HG03432 (cell line): ENCODE measurements around the gene ARHGAP23.
"Not testable (repeated sequence)": the region's sequence is repeated elsewhere in the genome, so short reads cannot be mapped to it uniquely, and the experiment has no call there.

Experiments
- ATAC-seq: cut with Tn5 transposase; IDR thresholded peaks from one replicate; pipeline ENCODE4 v1.9.1; 2021; ENCODE audit warnings: mild to moderate bottlenecking, moderate library complexity; ENCODE audit not compliant: unreplicated experiment

Gene ARHGAP23

GRCh38 chr17:38421871-38422827 lies 6.1 kb upstream of the ARHGAP23 start:
- ATAC-seq: no peak

- no peak for ATAC-seq
These were observed 3.8 kb upstream of the ARHGAP23 start for GRCh38 chr17:38424297-38424972.

DNA sequence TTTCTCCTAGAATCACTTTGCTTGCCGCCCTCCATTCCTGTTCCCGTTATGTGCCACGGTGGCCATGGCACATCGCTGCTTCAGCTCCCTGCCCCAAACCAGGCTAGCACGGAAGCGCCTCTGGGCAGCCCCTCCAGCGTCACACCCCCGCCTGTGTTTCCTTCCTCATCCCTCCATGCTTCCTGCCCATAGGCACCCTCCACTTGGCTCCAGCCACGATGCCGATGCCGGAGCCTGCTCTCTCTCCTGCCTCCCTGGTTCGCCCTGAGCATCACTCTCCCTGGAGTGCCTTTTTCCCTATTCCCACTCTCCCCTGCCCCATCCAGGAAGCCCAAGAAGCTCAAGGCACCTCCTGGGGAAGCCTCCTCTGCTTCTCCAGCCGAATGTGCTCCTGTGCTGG lies 3.2 kb upstream of the ARHGAP23 start:
- no peak for ATAC-seq

DNA sequence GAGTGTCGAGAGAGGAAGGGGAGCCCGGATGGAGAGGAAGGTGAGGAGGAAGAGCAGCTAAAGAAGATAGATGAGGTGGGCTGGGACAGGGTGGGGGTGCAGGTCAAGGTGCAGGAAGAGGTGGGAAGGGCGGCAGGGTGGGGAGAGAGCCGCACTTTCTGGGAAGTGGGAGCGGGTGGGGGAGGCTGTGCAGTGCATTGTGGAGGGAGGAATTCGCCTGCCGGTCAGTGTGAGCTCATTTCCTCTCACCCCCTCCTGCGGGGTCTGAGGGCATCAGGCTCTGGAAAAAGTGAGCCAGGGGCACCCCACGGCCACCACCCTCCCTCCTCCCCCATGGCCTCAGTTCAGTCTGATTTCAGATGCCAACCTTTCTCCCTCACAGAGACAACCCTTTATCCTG lies 2.5 kb upstream of the ARHGAP23 start:
- ATAC-seq: no peak

- ATAC-seq: no peak
These were observed 1.8 kb upstream of the ARHGAP23 start for GRCh38 chr17:38426441-38426840.

DNA sequence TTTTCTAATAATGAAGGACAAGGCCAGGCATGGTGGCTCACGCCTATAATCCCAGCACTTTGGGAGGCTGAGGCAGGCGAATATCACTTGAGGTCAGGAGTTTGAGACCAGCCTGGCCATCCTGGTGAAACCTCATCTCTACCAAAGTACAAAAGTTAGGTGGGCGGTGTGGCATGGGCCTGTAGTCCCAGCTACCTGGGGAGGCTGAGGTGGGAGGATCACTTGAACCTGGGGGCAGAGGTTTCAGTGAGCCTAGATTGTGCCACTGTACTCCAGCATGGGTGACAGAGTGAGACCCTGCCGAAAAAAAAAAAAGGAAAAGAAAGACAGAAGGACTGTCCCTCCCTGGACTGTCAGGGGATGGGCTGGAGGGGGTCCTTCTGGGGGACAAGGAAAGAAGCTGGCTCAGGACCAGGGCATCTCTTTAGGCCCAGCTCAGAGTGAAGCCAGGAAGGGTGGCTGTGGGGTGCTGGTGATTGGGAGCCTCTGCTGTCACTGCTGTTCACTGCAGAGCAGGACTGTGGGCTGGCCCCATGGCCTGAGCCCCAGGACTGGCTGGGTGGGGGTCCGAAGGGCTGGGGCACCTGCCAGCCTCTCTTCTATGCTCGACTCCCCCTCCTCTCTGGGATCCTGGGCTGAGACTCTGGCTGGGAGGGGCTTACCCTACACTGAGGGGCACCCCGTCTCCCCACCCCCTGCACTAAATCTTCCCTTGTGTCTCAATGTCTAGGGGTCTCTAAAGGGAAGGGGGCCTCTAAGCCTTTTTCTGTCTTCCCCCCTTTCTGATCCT lies 909 bp upstream of the ARHGAP23 start:
- ATAC-seq: no peak

DNA sequence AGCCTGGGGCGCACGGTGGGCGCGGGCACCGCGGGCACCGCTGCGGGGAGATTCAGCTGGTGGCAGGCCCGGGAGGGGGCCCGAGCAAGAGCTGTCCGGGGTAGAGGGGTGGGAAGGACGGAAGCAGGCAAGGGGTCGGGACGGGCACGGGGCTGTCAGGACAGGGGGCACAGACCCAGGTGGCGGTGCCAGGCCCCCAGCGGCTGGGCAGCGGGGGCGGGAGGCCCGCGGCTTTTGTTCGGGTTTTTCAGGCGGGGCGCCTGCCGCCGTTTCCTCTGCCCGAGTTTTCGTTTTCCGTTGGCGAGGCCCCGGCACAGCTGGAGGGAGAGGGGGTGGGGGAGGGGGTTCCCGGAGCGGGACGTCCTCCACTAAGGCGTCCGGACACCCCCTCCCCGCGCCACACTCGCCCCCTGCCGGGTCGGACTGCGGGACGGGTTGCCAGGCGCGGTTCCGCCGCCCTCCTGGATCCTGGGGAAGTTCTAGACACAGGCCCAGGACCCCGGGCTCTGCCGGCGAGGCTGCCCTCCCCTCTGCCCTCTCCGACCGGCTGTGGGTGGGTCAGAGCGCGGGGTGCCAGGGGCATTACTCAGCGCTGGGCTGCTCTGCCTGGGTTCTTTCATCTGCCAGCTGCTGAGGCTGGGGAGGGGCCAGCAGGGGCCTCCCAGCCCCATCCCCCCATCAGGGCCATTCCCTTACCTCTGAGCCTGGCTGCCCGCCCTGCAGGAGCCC lies 543 bp downstream of the ARHGAP23 start:
- ATAC-seq: peak; percentile 21

DNA sequence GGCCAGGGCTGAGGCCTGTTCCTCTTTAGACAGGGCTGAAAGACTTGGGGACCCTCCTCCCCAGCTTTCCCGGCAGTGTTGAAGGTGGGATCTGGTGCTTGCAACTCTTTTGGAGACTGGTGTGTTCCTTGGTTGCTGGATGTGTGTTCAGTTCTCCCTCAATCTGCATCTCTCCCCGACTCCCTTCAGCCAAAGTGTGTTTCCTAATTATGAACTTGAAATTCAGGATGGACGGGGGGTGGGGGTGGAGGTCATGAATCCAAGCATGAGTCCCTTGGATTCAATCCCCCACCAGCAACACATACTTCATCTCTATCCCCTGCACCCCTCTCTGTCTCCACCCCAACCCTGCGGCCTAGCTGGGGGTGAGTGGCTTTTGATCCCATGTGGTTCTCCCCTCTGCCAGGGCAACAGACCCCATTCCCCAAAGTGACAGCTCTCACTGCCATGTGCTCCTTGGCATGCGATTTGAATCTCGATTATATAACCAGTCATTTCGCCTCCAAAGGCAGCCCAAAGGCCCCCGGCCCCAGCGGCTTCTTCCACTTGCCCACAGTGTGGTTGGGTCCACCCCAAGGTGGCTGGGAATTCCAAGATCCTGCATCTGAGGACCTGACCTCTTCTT lies 1.3 kb downstream of the ARHGAP23 start:
- ATAC-seq: no peak

DNA sequence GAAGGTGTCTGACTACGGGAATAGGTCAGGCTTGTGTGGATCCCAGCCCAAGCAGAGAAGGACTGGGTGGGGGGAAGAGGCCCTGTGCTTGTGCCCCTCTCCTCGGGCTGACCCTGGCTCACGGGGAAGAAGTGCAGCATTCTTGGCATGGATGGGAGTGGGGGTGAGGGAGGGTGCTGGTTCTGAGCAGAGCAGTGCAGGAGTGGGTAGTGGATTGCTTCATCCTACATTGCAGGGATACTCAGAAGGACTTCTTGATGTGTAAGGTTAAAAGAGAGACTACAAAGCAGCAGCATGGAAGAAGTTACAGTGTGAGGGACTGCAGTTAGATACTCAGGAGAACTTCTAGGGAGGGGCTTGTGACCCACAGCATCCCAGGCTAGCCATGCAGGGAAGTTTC lies 2.1 kb downstream of the ARHGAP23 start:
- no peak for ATAC-seq

GRCh38 chr17:38430822-38431221 lies 2.6 kb downstream of the ARHGAP23 start:
- no peak for ATAC-seq

- no peak for ATAC-seq
These were observed 3.3 kb downstream of the ARHGAP23 start for GRCh38 chr17:38431346-38432145.

GRCh38 chr17:38434178-38434665 lies 6.0 kb downstream of the ARHGAP23 start:
- no peak for ATAC-seq

DNA sequence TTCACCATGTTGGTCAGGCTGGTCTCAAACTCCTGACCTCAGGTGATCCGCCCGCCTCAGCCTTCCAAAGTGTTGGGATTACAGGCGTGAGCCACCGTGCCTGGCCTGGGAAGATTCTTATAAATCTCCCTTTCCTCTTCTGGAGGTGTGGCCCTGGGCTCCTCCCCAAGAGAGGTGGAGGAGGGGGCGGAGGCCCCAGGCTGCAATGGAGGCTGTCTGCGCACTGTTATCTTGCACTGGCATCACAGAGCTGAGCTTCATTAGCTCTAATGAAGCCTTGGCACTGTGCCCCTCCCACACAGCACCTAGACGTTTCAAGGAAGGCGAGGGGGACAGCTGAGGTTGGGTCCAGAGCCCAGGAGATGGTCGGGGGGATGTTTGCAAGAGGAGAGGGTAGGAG lies 7.5 kb downstream of the ARHGAP23 start:
- no peak for ATAC-seq

DNA sequence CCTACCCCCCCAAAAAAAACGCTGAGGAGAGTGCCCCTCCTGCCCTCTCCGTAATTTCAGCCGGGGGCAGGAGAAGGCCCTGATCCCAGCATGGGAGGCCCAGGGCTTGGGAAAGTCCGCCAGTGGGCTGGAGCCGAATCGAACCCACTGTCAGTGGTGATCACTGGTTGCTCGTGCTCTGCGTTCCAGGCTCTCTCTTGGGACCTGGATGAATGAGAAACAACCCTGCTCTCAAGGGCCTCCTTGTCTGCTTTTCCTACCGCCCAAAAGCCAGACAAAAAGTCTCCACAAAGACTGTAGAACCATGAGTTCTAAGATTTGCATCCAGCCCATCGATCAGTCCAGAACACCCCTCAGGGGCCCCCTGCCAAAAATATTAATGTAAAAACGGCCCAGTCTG lies 8.1 kb downstream of the ARHGAP23 start:
- no peak for ATAC-seq

- ATAC-seq: not testable (repeated sequence)
These were observed 9.0 kb downstream of the ARHGAP23 start for GRCh38 chr17:38437313-38437712.

GRCh38 chr17:38439436-38439835 lies 11.2 kb downstream of the ARHGAP23 start:
- ATAC-seq: no peak

GRCh38 chr17:38440614-38441397 lies 12.5 kb downstream of the ARHGAP23 start:
- ATAC-seq: no peak

DNA sequence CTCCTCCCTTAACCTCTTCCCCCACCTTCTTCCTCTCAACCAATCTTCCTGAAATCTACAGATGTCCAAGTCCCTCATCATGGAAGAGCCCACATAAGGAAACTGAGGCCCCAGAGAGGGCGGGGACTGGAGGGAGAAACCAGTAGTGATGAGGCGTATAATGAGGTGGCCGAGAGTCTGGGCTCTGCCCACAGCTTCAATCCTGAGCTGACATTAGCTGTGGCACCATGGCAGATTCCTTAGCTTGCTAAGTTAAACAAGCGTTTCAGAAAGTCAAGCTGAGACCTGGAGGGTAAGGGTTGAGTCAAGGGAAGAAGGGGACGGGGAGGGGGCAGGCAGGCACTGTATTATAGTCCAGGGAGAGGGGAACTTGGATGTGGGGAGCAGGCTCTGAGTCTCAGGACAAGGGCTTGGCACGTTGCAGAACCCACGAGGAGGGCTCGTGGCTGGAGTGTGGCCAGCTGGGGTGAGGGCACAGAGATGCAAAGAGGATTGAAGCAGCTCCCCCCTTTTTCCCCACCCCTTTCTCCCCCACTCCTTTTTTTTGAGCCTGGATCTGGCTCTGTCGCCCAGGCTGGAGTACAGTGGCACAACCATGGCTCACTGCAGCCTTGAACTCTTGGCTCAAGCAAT lies 13.3 kb downstream of the ARHGAP23 start:
- ATAC-seq: no peak
